ENCODE results near the gene SPAG16. TPM values are rescaled to one million over a fixed set of nuclear protein-coding genes. Genes with fewer than 3 reads are reported as not detected.

The SPAG16 gene
- total RNA-seq, 4 donors from 2014 or later: 1.2 to 30.8 (median 16.2) TPM

DNA sequence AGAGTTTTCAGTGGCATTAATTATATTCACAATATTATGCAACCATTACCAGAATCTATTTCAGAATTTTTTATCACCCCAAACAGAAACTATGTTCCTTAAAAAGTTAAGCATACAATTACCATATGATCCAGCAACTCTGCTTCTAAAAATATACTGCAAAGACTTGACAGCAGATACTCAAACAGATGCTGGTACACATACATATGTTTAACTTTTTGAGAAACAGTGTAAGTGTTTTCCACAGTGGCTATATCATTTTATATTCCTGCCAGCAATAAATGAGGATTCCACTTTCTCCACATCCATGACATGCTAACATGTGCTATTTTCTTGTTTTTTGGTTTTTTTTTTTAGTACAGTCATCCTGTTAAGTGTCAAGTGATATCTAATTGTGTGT, 687.3 kb downstream of the SPAG16 start:
- intact Hi-C loops (cut with DNase I; ENCODE audit: low total_unique reads): no loop called here
- no peak for DNase-seq
- Histone ChIP-seq H3K4me1 (no peaks in the 10 kb centered on the region), H3K4me3 (no peak overlapping the region), H3K27me3 (no peaks in the 10 kb centered on the region), H3K27ac (no peak overlapping the region), H3K36me3 (no peaks in the 10 kb centered on the region), H3K9me3 (no peaks in the 10 kb centered on the region)
- in situ Hi-C loops (cut with MboI; ENCODE audit: low pct_ligation_motif_present in 1 of 4, low pct_unique_long_range_greater_than_20kb in 1 of 4, low sequenced_read_pairs in 3 of 4): no loop called here
- TF ChIP-seq POLR2AphosphoS5 (IDR thresholded peaks at IDR 0.05): no peak
- TF ChIP-seq, protein P1, sequence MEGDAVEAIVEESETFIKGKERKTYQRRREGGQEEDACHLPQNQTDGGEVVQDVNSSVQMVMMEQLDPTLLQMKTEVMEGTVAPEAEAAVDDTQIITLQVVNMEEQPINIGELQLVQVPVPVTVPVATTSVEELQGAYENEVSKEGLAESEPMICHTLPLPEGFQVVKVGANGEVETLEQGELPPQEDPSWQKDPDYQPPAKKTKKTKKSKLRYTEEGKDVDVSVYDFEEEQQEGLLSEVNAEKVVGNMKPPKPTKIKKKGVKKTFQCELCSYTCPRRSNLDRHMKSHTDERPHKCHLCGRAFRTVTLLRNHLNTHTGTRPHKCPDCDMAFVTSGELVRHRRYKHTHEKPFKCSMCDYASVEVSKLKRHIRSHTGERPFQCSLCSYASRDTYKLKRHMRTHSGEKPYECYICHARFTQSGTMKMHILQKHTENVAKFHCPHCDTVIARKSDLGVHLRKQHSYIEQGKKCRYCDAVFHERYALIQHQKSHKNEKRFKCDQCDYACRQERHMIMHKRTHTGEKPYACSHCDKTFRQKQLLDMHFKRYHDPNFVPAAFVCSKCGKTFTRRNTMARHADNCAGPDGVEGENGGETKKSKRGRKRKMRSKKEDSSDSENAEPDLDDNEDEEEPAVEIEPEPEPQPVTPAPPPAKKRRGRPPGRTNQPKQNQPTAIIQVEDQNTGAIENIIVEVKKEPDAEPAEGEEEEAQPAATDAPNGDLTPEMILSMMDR (IDR thresholded peaks at IDR 0.05): no peak
- no peak for TF ChIP-seq EP300 (IDR thresholded peaks at IDR 0.05; ENCODE audit: low read depth)
- TF ChIP-seq POLR2A (IDR thresholded peaks at IDR 0.05): no peak

DNA sequence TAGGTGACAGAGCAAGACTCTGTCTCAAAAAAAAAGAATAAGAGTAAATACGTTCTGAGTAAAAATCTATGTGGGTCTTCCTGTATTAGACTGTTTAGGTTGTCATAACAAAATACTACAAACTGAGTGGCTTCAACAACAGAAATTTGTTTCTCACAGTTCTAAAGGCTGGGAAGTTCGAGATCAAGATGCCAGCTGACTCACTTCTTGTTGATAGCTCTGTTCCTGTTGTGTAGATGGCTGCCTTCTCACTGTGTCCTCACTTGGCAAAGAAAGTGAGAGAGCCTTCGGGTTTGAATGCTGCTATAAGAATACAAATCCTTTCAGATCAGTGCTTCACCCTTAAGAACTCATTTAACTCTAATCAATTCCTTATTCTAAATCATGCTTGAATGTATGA, 696.6 kb downstream of the SPAG16 start:
- intact Hi-C loops (cut with DNase I; ENCODE audit: low total_unique reads) (no loop called here), in situ Hi-C loops (cut with MboI; ENCODE audit: low pct_ligation_motif_present in 1 of 4, low pct_unique_long_range_greater_than_20kb in 1 of 4, low sequenced_read_pairs in 3 of 4) (no loop called here)
- Histone ChIP-seq H3K4me3 (no peak overlapping the region), H3K27ac (no peak overlapping the region), H3K4me1 (no peaks in the 10 kb centered on the region), H3K9me3 (no peaks in the 10 kb centered on the region), H3K27me3 (no peaks in the 10 kb centered on the region), H3K36me3 (no peaks in the 10 kb centered on the region)
- DNase-seq: no peak
- 44 to 57% methylated on average over 3 of the region's 3 CpGs for WGBS, 2 donors (ENCODE audit: low coverage in 1 of 2)
- no peak for TF ChIP-seq POLR2A (IDR thresholded peaks at IDR 0.05)
- TF ChIP-seq EP300 (IDR thresholded peaks at IDR 0.05; ENCODE audit: low read depth): no peak
- TF ChIP-seq, protein P1 (IDR thresholded peaks at IDR 0.05): no peak
- TF ChIP-seq POLR2AphosphoS5 (IDR thresholded peaks at IDR 0.05): no peak

DNA sequence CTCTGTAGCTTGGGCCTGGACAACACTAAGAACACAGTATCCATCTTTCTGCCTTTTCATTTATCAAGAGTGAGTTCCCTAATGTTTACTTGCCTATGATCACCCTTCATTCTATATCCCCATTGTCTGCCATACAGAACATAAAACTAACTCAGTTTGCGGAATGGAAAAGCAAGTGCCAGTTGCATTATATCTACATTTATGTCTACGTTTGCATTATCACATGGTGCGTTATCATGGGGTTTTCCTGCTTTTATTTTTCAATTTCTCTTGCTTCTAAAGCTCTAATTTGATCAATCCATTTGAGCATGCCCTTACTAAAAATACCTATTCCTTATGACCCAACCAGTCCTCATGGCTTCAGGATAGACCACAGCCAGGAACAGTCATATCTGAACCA, 704.9 kb downstream of the SPAG16 start:
- in situ Hi-C loops (cut with MboI; ENCODE audit: low pct_ligation_motif_present in 1 of 4, low pct_unique_long_range_greater_than_20kb in 1 of 4, low sequenced_read_pairs in 3 of 4) (no loop called here), intact Hi-C loops (cut with DNase I; ENCODE audit: low total_unique reads) (no loop called here)
- 78 to 90% methylated on average over 3 of the region's 3 CpGs for WGBS, 2 donors (ENCODE audit: low coverage in 1 of 2)
- no peak overlapping the region for H3K4me3 ChIP-seq
- H3K4me1 ChIP-seq: no peaks in the 10 kb centered on the region
- no peaks in the 10 kb centered on the region for H3K36me3 ChIP-seq
- DNase-seq: no peak
- no peak overlapping the region for H3K27ac ChIP-seq
- H3K9me3 ChIP-seq: no peaks in the 10 kb centered on the region
- H3K27me3 ChIP-seq: no peaks in the 10 kb centered on the region
- no peak for TF ChIP-seq EP300 (IDR thresholded peaks at IDR 0.05; ENCODE audit: low read depth)
- TF ChIP-seq POLR2A (IDR thresholded peaks at IDR 0.05): no peak
- no peak for TF ChIP-seq POLR2AphosphoS5 (IDR thresholded peaks at IDR 0.05)
- TF ChIP-seq, protein P1 (IDR thresholded peaks at IDR 0.05): no peak

DNA sequence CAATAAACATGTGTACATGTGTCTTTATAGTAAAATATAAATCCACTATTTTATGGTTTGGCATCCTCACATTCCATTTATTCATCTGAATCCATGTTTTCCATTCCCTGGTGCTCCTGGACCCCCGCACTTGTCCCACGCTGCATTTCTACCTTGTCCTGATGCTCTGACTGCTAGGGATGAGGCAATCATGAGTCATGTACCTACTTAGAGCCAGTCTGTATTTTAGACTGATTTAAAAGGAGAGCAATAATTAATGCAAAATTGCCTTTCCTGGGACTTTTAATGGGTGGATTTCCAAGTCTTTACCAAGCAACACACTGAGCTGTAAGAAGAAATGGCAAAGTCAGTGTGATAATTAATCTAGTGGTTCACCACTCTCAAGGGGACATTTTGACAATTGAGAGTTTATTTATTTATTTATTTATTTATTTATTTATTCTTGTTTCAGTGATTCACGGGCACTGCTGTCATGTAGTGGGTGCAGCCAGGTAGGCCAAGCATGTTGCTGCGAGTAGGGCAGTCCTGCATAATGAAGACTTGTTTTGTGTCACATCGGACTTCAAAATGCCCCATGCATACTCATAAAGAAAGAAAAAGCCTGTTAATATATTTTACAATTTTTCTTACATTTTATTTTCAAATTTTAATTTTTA, 707.3 kb downstream of the SPAG16 start:
- H3K36me3 ChIP-seq: no peaks in the 10 kb centered on the region
- no peaks in the 10 kb centered on the region for H3K27me3 ChIP-seq
- intact Hi-C loops (cut with DNase I; ENCODE audit: low total_unique reads): no loop called here
- H3K9me3 ChIP-seq: no peaks in the 10 kb centered on the region
- in situ Hi-C loops (cut with MboI; ENCODE audit: low pct_ligation_motif_present in 1 of 4, low pct_unique_long_range_greater_than_20kb in 1 of 4, low sequenced_read_pairs in 3 of 4): no loop called here
- H3K4me1 ChIP-seq: no peaks in the 10 kb centered on the region
- WGBS, 2 donors (ENCODE audit: low coverage in 1 of 2): 84 to 89% methylated on average over 3 to 5 of the region's 5 CpGs
- no peak overlapping the region for H3K4me3 ChIP-seq
- H3K27ac ChIP-seq: no peak overlapping the region
- no peak for DNase-seq
- no peak for TF ChIP-seq POLR2AphosphoS5 (IDR thresholded peaks at IDR 0.05)
- TF ChIP-seq EP300 (IDR thresholded peaks at IDR 0.05; ENCODE audit: low read depth): no peak
- TF ChIP-seq, protein P1 (IDR thresholded peaks at IDR 0.05): no peak
- TF ChIP-seq POLR2A (IDR thresholded peaks at IDR 0.05): no peak

Data from transverse colon (tissue), 4 donors.